ENCODE data around the gene RANBP17.

DNA sequence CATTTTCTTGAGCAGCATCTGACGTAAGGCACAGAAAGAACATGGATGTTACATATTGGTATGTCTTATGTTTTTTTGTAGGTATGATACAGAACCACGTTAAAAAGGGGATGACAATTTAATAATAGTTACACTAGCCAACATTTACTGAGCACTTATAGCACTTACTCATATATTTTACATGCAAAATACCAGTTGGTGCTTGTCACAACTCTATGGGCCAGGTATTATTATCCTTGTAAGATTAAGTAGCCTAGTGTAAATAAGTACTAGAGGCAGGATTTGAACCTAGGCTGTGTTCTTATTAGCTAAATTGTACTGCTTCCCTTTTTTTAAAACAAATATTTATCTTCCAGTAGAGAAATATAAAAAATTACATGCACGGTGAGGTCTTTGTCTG is 83.5 kb downstream of the RANBP17 start:
- TF ChIP-seq CTCF (IDR thresholded peaks at IDR 0.05; ENCODE audit: low read length) (no peak), EZH2 (optimal IDR thresholded peaks at IDR 0.05; ENCODE audit: low read depth, low read length) (no peak), EZH2phosphoT487 (IDR thresholded peaks at IDR 0.05; ENCODE audit: low read length) (no peak)

Measured in MM.1S (cell line).